Measurements from ENCODE around the gene DIPK2A. TPM values are rescaled to one million over a fixed set of nuclear protein-coding genes. Genes with fewer than 3 reads are reported as not detected.

Gene DIPK2A
- total RNA-seq, 1 experiment from 2014 or later: 14.3 TPM

DNA sequence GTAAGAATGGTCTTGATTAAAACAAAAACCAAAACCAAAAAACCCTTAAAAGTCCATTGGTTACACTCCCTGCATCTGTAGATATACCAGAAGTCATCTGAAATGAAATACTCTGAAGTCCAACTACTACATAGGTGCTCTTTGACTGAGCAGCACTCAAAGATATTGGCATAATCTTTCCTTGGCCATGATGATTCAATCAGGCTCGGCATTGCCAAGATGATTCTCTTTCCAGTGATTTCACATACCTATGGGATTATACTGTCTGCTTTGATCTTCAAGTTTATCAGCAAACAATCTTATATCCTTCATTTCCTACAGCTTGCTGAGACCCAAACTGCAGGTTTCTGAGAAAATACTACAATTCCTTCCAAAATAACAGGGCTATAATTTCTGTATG, 35.9 kb upstream of the DIPK2A start:
- ChIA-PET POLR2A (no interaction called here), CTCF (no interaction called here)
- Histone ChIP-seq H3K27me3 (ENCODE audit: control insufficient read depth, insufficient read depth, low read length) (no peaks in the 10 kb centered on the region), H3K4me1 (ENCODE audit: control insufficient read depth, insufficient read depth, low read length) (no peaks in the 10 kb centered on the region), H3K4me3 (ENCODE audit: low read depth in 2 of 2, low read length in 2 of 2) (no peak overlapping the region), H3K27ac (ENCODE audit: low read length) (no peak overlapping the region), H3K9me3 (ENCODE audit: control insufficient read depth, insufficient read depth, low read depth, low read length) (no peaks in the 10 kb centered on the region), H3K36me3 (ENCODE audit: control insufficient read depth, insufficient read depth, low read length) (no peaks in the 10 kb centered on the region)
- no peak for DNase-seq (ENCODE audit: low read depth, low spot score)
- intact Hi-C loops (cut with micrococcal nuclease; ENCODE audit: unreplicated experiment) (no loop called here), in situ Hi-C loops (cut with HindIII; ENCODE audit: low pct_unique_long_range_greater_than_20kb, low sequenced_read_pairs) (no loop called here)
- no TSS peak for BruUV-seq (replicated peaks)
- TF ChIP-seq TCF7L2 (IDR thresholded peaks at IDR 0.05; ENCODE audit: low read depth, low read length) (no peak), POLR2AphosphoS5 (IDR thresholded peaks at IDR 0.05; ENCODE audit: low read depth, low read length) (no peak), SIN3A (IDR thresholded peaks at IDR 0.05; ENCODE audit: borderline replicate concordance, insufficient read depth, low read depth, low read length) (no peak)
- TF ChIP-seq, protein P1, sequence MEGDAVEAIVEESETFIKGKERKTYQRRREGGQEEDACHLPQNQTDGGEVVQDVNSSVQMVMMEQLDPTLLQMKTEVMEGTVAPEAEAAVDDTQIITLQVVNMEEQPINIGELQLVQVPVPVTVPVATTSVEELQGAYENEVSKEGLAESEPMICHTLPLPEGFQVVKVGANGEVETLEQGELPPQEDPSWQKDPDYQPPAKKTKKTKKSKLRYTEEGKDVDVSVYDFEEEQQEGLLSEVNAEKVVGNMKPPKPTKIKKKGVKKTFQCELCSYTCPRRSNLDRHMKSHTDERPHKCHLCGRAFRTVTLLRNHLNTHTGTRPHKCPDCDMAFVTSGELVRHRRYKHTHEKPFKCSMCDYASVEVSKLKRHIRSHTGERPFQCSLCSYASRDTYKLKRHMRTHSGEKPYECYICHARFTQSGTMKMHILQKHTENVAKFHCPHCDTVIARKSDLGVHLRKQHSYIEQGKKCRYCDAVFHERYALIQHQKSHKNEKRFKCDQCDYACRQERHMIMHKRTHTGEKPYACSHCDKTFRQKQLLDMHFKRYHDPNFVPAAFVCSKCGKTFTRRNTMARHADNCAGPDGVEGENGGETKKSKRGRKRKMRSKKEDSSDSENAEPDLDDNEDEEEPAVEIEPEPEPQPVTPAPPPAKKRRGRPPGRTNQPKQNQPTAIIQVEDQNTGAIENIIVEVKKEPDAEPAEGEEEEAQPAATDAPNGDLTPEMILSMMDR (IDR thresholded peaks at IDR 0.05): no peak
- TF ChIP-seq, protein P2, sequence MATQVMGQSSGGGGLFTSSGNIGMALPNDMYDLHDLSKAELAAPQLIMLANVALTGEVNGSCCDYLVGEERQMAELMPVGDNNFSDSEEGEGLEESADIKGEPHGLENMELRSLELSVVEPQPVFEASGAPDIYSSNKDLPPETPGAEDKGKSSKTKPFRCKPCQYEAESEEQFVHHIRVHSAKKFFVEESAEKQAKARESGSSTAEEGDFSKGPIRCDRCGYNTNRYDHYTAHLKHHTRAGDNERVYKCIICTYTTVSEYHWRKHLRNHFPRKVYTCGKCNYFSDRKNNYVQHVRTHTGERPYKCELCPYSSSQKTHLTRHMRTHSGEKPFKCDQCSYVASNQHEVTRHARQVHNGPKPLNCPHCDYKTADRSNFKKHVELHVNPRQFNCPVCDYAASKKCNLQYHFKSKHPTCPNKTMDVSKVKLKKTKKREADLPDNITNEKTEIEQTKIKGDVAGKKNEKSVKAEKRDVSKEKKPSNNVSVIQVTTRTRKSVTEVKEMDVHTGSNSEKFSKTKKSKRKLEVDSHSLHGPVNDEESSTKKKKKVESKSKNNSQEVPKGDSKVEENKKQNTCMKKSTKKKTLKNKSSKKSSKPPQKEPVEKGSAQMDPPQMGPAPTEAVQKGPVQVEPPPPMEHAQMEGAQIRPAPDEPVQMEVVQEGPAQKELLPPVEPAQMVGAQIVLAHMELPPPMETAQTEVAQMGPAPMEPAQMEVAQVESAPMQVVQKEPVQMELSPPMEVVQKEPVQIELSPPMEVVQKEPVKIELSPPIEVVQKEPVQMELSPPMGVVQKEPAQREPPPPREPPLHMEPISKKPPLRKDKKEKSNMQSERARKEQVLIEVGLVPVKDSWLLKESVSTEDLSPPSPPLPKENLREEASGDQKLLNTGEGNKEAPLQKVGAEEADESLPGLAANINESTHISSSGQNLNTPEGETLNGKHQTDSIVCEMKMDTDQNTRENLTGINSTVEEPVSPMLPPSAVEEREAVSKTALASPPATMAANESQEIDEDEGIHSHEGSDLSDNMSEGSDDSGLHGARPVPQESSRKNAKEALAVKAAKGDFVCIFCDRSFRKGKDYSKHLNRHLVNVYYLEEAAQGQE (IDR thresholded peaks at IDR 0.05; ENCODE audit: insufficient read depth in 1 of 2, low read depth in 2 of 2, low read length in 1 of 2): no peak
- ATAC-seq: no peak

DNA sequence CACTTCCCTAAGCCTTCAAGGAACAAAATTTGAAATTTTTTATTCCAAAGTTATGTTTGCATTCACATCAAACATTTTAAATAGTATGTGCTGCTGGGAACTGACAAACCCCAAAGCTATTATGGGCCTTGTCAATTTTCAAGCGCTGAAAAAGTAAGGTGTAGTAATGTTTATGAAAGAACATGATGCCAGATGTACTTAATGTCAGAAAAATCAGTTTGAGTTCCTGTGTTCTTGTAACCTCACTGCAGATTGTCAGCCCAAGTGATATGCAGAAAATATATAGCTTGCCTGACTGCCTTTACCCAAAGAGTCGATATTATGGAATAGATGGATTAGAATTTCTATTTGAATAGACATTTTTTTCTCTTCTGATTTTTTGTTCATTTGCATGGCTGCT, 20.8 kb upstream of the DIPK2A start:
- no TSS peak for BruUV-seq (replicated peaks)
- intact Hi-C loops (cut with micrococcal nuclease; ENCODE audit: unreplicated experiment): loop anchor here (5.0 kb wide), 2 partner anchors 54 to 174 kb away; no protein-coding TSS in a partner anchor
- H3K27me3 ChIP-seq (ENCODE audit: control insufficient read depth, insufficient read depth, low read length): no peaks in the 10 kb centered on the region
- H3K4me1 ChIP-seq (ENCODE audit: control insufficient read depth, insufficient read depth, low read length): no peaks in the 10 kb centered on the region
- in situ Hi-C loops (cut with HindIII; ENCODE audit: low pct_unique_long_range_greater_than_20kb, low sequenced_read_pairs): no loop called here
- no peaks in the 10 kb centered on the region for H3K9me3 ChIP-seq (ENCODE audit: control insufficient read depth, insufficient read depth, low read depth, low read length)
- H3K36me3 ChIP-seq (ENCODE audit: control insufficient read depth, insufficient read depth, low read length): no peaks in the 10 kb centered on the region
- no peak overlapping the region for H3K4me3 ChIP-seq (ENCODE audit: low read depth in 2 of 2, low read length in 2 of 2)
- CTCF ChIA-PET: no interaction called here
- POLR2A ChIA-PET: no interaction called here
- no peak for ATAC-seq
- no peak for TF ChIP-seq POLR2AphosphoS5 (IDR thresholded peaks at IDR 0.05; ENCODE audit: low read depth, low read length)
- no peak for TF ChIP-seq TCF7L2 (IDR thresholded peaks at IDR 0.05; ENCODE audit: low read depth, low read length)
- TF ChIP-seq, protein P1 (IDR thresholded peaks at IDR 0.05): no peak
- TF ChIP-seq, protein P2 (IDR thresholded peaks at IDR 0.05; ENCODE audit: insufficient read depth in 1 of 2, low read depth in 2 of 2, low read length in 1 of 2): no peak
- TF ChIP-seq SIN3A (IDR thresholded peaks at IDR 0.05; ENCODE audit: borderline replicate concordance, insufficient read depth, low read depth, low read length): no peak
- no peak for DNase-seq (ENCODE audit: low read depth, low spot score)
- no peak overlapping the region for H3K27ac ChIP-seq (ENCODE audit: low read length)

Measured in Panc1 (cell line).